Smooth muscle cell (in vitro differentiated cells): Measurements from ENCODE around the gene CUEDC1. TPM values are rescaled to one million over a fixed set of nuclear protein-coding genes. Genes with fewer than 3 reads are reported as not detected.

Experiments used
- DNase-seq: peaks from one replicate; lab custom pipeline; 2025; ENCODE audit not compliant: unreplicated experiment; lab: John Stamatoyannopoulos, UW
- H2AFZ ChIP-seq: fragments of 200-600 bp; sonication (generic); 2 replicates; pipeline ENCODE4 v1.6.0; 2016; ENCODE audit warnings: antibody characterized with exemption, low read depth, mild to moderate bottlenecking
- H3F3A ChIP-seq: fragments of 200-600 bp; sonication (generic); 2 replicates; pipeline ENCODE4 v1.6.0; 2017; ENCODE audit warnings: antibody characterized with exemption, low read depth
- H3K27ac ChIP-seq: fragments of 200-600 bp; sonication (generic); 2 replicates; pipeline ENCODE4 v1.5.1; 2016; ENCODE audit warnings: low read depth, mild to moderate bottlenecking
- H3K27me3 ChIP-seq: fragments of 200-600 bp; sonication (generic); 2 replicates; pipeline ENCODE4 v1.6.1; 2016; ENCODE audit warnings: low read depth, mild to moderate bottlenecking
- H3K36me3 ChIP-seq: fragments of 200-600 bp; sonication (generic); 2 replicates; pipeline ENCODE4 v1.5.1; 2016; ENCODE audit warnings: low read depth
- H3K4me1 ChIP-seq: fragments of 200-600 bp; sonication (generic); 2 replicates; pipeline ENCODE4 v1.5.1; 2016; ENCODE audit warnings: low read depth
- H3K4me2 ChIP-seq: fragments of 200-600 bp; sonication (generic); 2 replicates; pipeline ENCODE4 v1.6.0; 2016; ENCODE audit warnings: mild to moderate bottlenecking
- H3K4me3 ChIP-seq: fragments of 200-600 bp; sonication (generic); 2 replicates; pipeline ENCODE4 v1.5.1; 2016; ENCODE audit warnings: mild to moderate bottlenecking
- H3K79me2 ChIP-seq: fragments of 200-600 bp; sonication (generic); 2 replicates; pipeline ENCODE4 v1.6.0; 2016; ENCODE audit warnings: low read depth, mild to moderate bottlenecking
- H3K9ac ChIP-seq: fragments of 200-600 bp; sonication (generic); 2 replicates; pipeline ENCODE4 v1.6.0; 2016; ENCODE audit warnings: low read depth
- H3K9me3 ChIP-seq: fragments of 200-600 bp; sonication (generic); replicated peaks from 2 replicates; pipeline ENCODE4 v1.5.1; 2016; ENCODE audit warnings: low read depth
- H4K20me1 ChIP-seq: fragments of 200-600 bp; sonication (generic); 2 replicates; pipeline ENCODE4 v1.6.0; 2016; ENCODE audit warnings: low read depth
- CTCF ChIP-seq: fragments of 200-600 bp; sonication (generic); IDR thresholded peaks from 2 replicates; pipeline ENCODE4 v1.5.1; 2017; ENCODE audit warnings: borderline replicate concordance, mild to moderate bottlenecking, antibody characterized with exemption; ENCODE audit not compliant: insufficient read depth, poor library complexity, severe bottlenecking
- WGBS: methylation state at CpG from one replicate; pipeline ENCODE4 v1.1.7; 2016; ENCODE audit warnings: low lambda C conversion rate; 5-methylcytosine and 5-hydroxymethylcytosine counted together
- polyA plus RNA-seq: library from polyadenylated mRNA; unstranded; fragments of >200 nt; fragmentation: Nextera tagmentation; extraction: Ambion mirVana; gene quantifications from 2 replicates; pipeline ENCODE4 v1.2.1, GENCODE V29; 2016
- total RNA-seq: library from RNA; depleted of rRNA; stranded (reverse); fragments of >200 nt; gene quantifications from 2 replicates; pipeline ENCODE4 v1.2.3, GENCODE V29; 2014

The CUEDC1 gene, protein sequence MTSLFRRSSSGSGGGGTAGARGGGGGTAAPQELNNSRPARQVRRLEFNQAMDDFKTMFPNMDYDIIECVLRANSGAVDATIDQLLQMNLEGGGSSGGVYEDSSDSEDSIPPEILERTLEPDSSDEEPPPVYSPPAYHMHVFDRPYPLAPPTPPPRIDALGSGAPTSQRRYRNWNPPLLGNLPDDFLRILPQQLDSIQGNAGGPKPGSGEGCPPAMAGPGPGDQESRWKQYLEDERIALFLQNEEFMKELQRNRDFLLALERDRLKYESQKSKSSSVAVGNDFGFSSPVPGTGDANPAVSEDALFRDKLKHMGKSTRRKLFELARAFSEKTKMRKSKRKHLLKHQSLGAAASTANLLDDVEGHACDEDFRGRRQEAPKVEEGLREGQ
- total RNA-seq (7.0 and 11.1 TPM in 2 replicates), polyA plus RNA-seq (10.4 and 11.7 TPM in 2 replicates)

- peaks cover 25% of the 10 kb centered on the region for H4K20me1 ChIP-seq
- H3K9me3 ChIP-seq = no peaks in the 10 kb centered on the region
- H3K4me3 ChIP-seq = peak within 1 kb of the TSS; percentile 75
- DNase-seq = peak; percentile 33
- H3K27me3 ChIP-seq = no peaks in the 10 kb centered on the region
- 1% methylated on average over 37 of the region's 79 CpGs for WGBS
- H3K36me3 ChIP-seq = no peaks in the 10 kb centered on the region
- H3F3A ChIP-seq = peaks cover 31% of the 10 kb centered on the region
- peak within 1 kb of the TSS; percentile 63 for H2AFZ ChIP-seq
- peak within 1 kb of the TSS; percentile 73 for H3K9ac ChIP-seq
- H3K79me2 ChIP-seq = peaks cover 15% of the 10 kb centered on the region
- peak within 1 kb of the TSS; percentile 59 for H3K27ac ChIP-seq
- H3K4me2 ChIP-seq = peak within 1 kb of the TSS; percentile 94
- peaks cover 26% of the 10 kb centered on the region for H3K4me1 ChIP-seq
- no peak for TF ChIP-seq CTCF
Measured at GRCh38 chr17:57955183-57955931, at the start of gene CUEDC1. CUEDC1 (minus strand) TSS chr17:57955412; CDS start chr17:57885564, 69,848 bp downstream.

- H4K20me1 ChIP-seq = peaks cover 74% of the 10 kb centered on the region
- no peak for TF ChIP-seq CTCF
- 92% methylated on average over 3 of the region's 3 CpGs for WGBS
- no peak overlapping the region for H3K9ac ChIP-seq
- no peaks in the 10 kb centered on the region for H3K9me3 ChIP-seq
- peaks cover 32% of the 10 kb centered on the region for H3K4me1 ChIP-seq
- peaks cover 34% of the 10 kb centered on the region for H3F3A ChIP-seq
- no peak overlapping the region for H3K4me3 ChIP-seq
- H3K36me3 ChIP-seq = peaks cover 6% of the 10 kb centered on the region
- peak overlapping the region; percentile 10 for H3K27ac ChIP-seq
- H3K4me2 ChIP-seq = peak overlapping the region; percentile 94
- no peaks in the 10 kb centered on the region for H3K27me3 ChIP-seq
- H2AFZ ChIP-seq = no peak overlapping the region
- peaks cover 48% of the 10 kb centered on the region for H3K79me2 ChIP-seq
- DNase-seq = no peak
Measured at GRCh38 chr17:58004060-58004459, 48.8 kb upstream of the CUEDC1 start.

- peaks cover 6% of the 10 kb centered on the region for H3K36me3 ChIP-seq
- H3K79me2 ChIP-seq = peaks cover 48% of the 10 kb centered on the region
- no peak overlapping the region for H3K4me2 ChIP-seq
- H3F3A ChIP-seq = peaks cover 40% of the 10 kb centered on the region
- WGBS = 92% methylated on average over 2 of the region's 2 CpGs
- no peak for DNase-seq
- H2AFZ ChIP-seq = no peak overlapping the region
- peaks cover 30% of the 10 kb centered on the region for H3K4me1 ChIP-seq
- no peak overlapping the region for H3K4me3 ChIP-seq
- no peaks in the 10 kb centered on the region for H3K27me3 ChIP-seq
- TF ChIP-seq CTCF = no peak
- no peaks in the 10 kb centered on the region for H3K9me3 ChIP-seq
- no peak overlapping the region for H3K9ac ChIP-seq
- H3K27ac ChIP-seq = peak overlapping the region; percentile 10
- peaks cover 76% of the 10 kb centered on the region for H4K20me1 ChIP-seq
Measured at GRCh38 chr17:58002973-58003372, 47.8 kb upstream of the CUEDC1 start.
